ENCODE results near the gene CRLF1.

CRLF1 gene

DNA sequence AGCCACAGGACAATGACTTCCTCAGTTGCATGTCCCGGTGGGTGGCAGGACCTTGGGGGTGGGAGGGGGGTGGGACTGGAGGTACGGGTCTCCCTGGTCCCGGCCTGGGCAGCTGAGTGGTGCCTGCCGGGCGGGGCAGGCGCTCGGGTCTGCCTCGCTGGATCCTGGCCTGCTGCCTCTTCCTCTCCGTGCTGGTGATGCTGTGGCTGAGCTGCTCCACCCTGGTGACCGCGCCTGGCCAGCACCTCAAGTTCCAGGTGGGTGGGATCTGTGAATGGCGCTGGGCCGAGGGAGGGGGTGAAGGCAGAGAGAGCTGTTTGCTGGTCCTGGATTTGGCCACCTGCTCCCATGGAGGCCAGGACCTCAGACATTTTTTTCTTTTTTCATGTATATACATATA is 11.6 kb upstream of the CRLF1 start:
- H3K4me1 ChIP-seq (ENCODE audit: low read length), result no peaks in the 10 kb centered on the region
- H3K27me3 ChIP-seq (ENCODE audit: low read depth, low read length), result peaks cover 21% of the 10 kb centered on the region
- no peaks in the 10 kb centered on the region for H3K9me3 ChIP-seq (ENCODE audit: insufficient read depth, low read length)
- H3K9ac ChIP-seq (ENCODE audit: low read length), result no peak overlapping the region
- H3K79me2 ChIP-seq (ENCODE audit: low read length), result no peaks in the 10 kb centered on the region
- no peak overlapping the region for H3K4me3 ChIP-seq (ENCODE audit: low read length)
- H4K20me1 ChIP-seq (ENCODE audit: insufficient read depth, low read length), result no peaks in the 10 kb centered on the region
- no peaks in the 10 kb centered on the region for H3K36me3 ChIP-seq (replicated peaks; ENCODE audit: low read depth, low read length)
- TF ChIP-seq EZH2phosphoT487 (IDR thresholded peaks at IDR 0.05; ENCODE audit: low read depth), result no peak
- TF ChIP-seq, protein P1, sequence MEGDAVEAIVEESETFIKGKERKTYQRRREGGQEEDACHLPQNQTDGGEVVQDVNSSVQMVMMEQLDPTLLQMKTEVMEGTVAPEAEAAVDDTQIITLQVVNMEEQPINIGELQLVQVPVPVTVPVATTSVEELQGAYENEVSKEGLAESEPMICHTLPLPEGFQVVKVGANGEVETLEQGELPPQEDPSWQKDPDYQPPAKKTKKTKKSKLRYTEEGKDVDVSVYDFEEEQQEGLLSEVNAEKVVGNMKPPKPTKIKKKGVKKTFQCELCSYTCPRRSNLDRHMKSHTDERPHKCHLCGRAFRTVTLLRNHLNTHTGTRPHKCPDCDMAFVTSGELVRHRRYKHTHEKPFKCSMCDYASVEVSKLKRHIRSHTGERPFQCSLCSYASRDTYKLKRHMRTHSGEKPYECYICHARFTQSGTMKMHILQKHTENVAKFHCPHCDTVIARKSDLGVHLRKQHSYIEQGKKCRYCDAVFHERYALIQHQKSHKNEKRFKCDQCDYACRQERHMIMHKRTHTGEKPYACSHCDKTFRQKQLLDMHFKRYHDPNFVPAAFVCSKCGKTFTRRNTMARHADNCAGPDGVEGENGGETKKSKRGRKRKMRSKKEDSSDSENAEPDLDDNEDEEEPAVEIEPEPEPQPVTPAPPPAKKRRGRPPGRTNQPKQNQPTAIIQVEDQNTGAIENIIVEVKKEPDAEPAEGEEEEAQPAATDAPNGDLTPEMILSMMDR (IDR thresholded peaks at IDR 0.05; ENCODE audit: low read depth, low read length), result no peak
- no peak overlapping the region for H3K27ac ChIP-seq (ENCODE audit: low read length)
- no peak overlapping the region for H3K4me2 ChIP-seq (ENCODE audit: low read length)
- H2AFZ ChIP-seq (ENCODE audit: low read depth, low read length), result no peak overlapping the region

GRCh38 chr19:18617562-18617961 is 11.0 kb upstream of the CRLF1 start:
- TF ChIP-seq, protein P1 (IDR thresholded peaks at IDR 0.05; ENCODE audit: low read depth, low read length), result no peak
- TF ChIP-seq EZH2phosphoT487 (IDR thresholded peaks at IDR 0.05; ENCODE audit: low read depth), result no peak

DNA sequence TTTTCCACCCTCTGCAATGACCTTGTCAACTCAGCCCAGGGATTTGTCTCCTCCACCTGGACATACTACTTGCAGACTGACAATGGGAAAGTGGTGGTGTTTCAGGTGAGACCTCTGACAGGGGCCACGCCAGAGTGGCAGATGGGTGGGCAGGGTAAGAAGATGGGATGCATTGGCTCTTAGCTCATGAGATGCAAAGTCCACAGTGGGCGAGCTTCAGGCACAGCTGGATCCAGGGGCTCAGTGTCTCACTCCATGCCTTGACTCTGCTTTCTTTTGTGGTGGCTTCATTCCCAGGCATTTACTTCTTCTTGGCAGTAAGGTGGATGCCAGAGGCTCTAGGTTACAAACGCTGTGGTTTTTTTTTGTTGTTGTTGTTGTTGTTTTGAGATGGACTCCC is 9.4 kb upstream of the CRLF1 start:
- Histone ChIP-seq H3K27me3 (ENCODE audit: low read depth, low read length) (peaks cover 18% of the 10 kb centered on the region; the same call in 1 of the 2 replicates), H3K4me1 (ENCODE audit: low read length) (no peaks in the 10 kb centered on the region), H3K4me3 (ENCODE audit: low read length) (no peak overlapping the region), H3K4me2 (ENCODE audit: low read length) (no peak overlapping the region), H4K20me1 (ENCODE audit: insufficient read depth, low read length) (no peaks in the 10 kb centered on the region), H3K9ac (ENCODE audit: low read length) (no peak overlapping the region), H2AFZ (ENCODE audit: low read depth, low read length) (no peak overlapping the region), H3K27ac (ENCODE audit: low read length) (no peak overlapping the region), H3K36me3 (replicated peaks; ENCODE audit: low read depth, low read length) (no peaks in the 10 kb centered on the region), H3K9me3 (ENCODE audit: insufficient read depth, low read length) (no peaks in the 10 kb centered on the region), H3K79me2 (ENCODE audit: low read length) (no peaks in the 10 kb centered on the region)
- TF ChIP-seq, protein P1 (IDR thresholded peaks at IDR 0.05; ENCODE audit: low read depth, low read length), result no peak
- TF ChIP-seq EZH2phosphoT487 (IDR thresholded peaks at IDR 0.05; ENCODE audit: low read depth), result no peak

More at GRCh38 chr19:18617562-18617961, 11.0 kb upstream of the CRLF1 start:
- Histone ChIP-seq H3K4me1 (ENCODE audit: low read length) (no peaks in the 10 kb centered on the region), H3K9me3 (ENCODE audit: insufficient read depth, low read length) (no peaks in the 10 kb centered on the region), H3K36me3 (replicated peaks; ENCODE audit: low read depth, low read length) (no peaks in the 10 kb centered on the region), H3K27me3 (ENCODE audit: low read depth, low read length) (peaks cover 21% of the 10 kb centered on the region), H3K27ac (ENCODE audit: low read length) (no peak overlapping the region), H3K9ac (ENCODE audit: low read length) (no peak overlapping the region), H3K79me2 (ENCODE audit: low read length) (no peaks in the 10 kb centered on the region), H2AFZ (ENCODE audit: low read depth, low read length) (no peak overlapping the region), H3K4me3 (ENCODE audit: low read length) (no peak overlapping the region), H4K20me1 (ENCODE audit: insufficient read depth, low read length) (no peaks in the 10 kb centered on the region), H3K4me2 (ENCODE audit: low read length) (no peak overlapping the region)

- Histone ChIP-seq H3K4me1 (ENCODE audit: low read length) (no peaks in the 10 kb centered on the region), H3K4me3 (ENCODE audit: low read length) (no peak overlapping the region), H3K27ac (ENCODE audit: low read length) (no peak overlapping the region), H3K4me2 (ENCODE audit: low read length) (no peak overlapping the region), H3K27me3 (ENCODE audit: low read depth, low read length) (peaks cover 36% of the 10 kb centered on the region), H3K9me3 (ENCODE audit: insufficient read depth, low read length) (no peaks in the 10 kb centered on the region), H3K79me2 (ENCODE audit: low read length) (no peaks in the 10 kb centered on the region), H4K20me1 (ENCODE audit: insufficient read depth, low read length) (no peaks in the 10 kb centered on the region), H3K9ac (ENCODE audit: low read length) (no peak overlapping the region), H3K36me3 (replicated peaks; ENCODE audit: low read depth, low read length) (no peaks in the 10 kb centered on the region), H2AFZ (ENCODE audit: low read depth, low read length) (no peak overlapping the region)
- TF ChIP-seq EZH2phosphoT487 (IDR thresholded peaks at IDR 0.05; ENCODE audit: low read depth), result no peak
- TF ChIP-seq, protein P1 (IDR thresholded peaks at IDR 0.05; ENCODE audit: low read depth, low read length), result no peak
Observed at GRCh38 chr19:18613589-18614234, 7.1 kb upstream of the CRLF1 start.

All from OCI-LY3 (cell line).